T-helper 2 cell (primary cell): ENCODE results near the gene WDR59.
"Not testable (repeated sequence)": the region's sequence is repeated elsewhere in the genome, so short reads cannot be mapped to it uniquely, and the experiment has no call there.

Experiments
- DNase-seq, 5 experiments: peaks; one replicate each; pipeline versions ENCODE4 v3.0.0 to v3.0.0-alpha.2; 2012 to 2022

The WDR59 gene

GRCh38 chr16:74954763-74955162 is 30.2 kb downstream of the WDR59 start:
- no peak for DNase-seq

GRCh38 chr16:74951681-74952080 is 33.2 kb downstream of the WDR59 start:
- DNase-seq: no peak

GRCh38 chr16:74951206-74951605 is 33.7 kb downstream of the WDR59 start:
- DNase-seq: no peak

GRCh38 chr16:74950511-74950910 is 34.4 kb downstream of the WDR59 start:
- DNase-seq: no peak

GRCh38 chr16:74949309-74949708 is 35.6 kb downstream of the WDR59 start:
- DNase-seq: no peak

GRCh38 chr16:74944466-74944865 is 40.5 kb downstream of the WDR59 start:
- DNase-seq: no peak

- DNase-seq: no peak
These were observed 41.7 kb downstream of the WDR59 start for GRCh38 chr16:74942977-74943918.

GRCh38 chr16:74942566-74942965 is 42.4 kb downstream of the WDR59 start:
- DNase-seq: no peak

GRCh38 chr16:74939688-74940087 is 45.2 kb downstream of the WDR59 start:
- DNase-seq: no peak

- DNase-seq: peak in 1 of 5 experiments; percentile 83
These were observed 47.9 kb downstream of the WDR59 start for GRCh38 chr16:74936902-74937560.

GRCh38 chr16:74931445-74931844 is 53.5 kb downstream of the WDR59 start:
- DNase-seq: peak in 1 of 5 experiments; percentile 20

- no peak for DNase-seq
These were observed 55.3 kb downstream of the WDR59 start for GRCh38 chr16:74929636-74930035.

- DNase-seq: no peak
These were observed 58.1 kb downstream of the WDR59 start for GRCh38 chr16:74926805-74927204.

- DNase-seq: no peak
These were observed 61.0 kb downstream of the WDR59 start for GRCh38 chr16:74923766-74924460.

- no peak for DNase-seq
These were observed 62.5 kb downstream of the WDR59 start for GRCh38 chr16:74922150-74923138.

GRCh38 chr16:74921051-74921450 is 63.9 kb downstream of the WDR59 start:
- no peak for DNase-seq

- DNase-seq: no peak
These were observed 75.3 kb downstream of the WDR59 start for GRCh38 chr16:74909665-74910064.

GRCh38 chr16:74908759-74909158 is 76.2 kb downstream of the WDR59 start:
- not testable (repeated sequence) for DNase-seq

- DNase-seq: no peak
These were observed 80.8 kb downstream of the WDR59 start for GRCh38 chr16:74903901-74904678.

GRCh38 chr16:74903120-74903519 is 81.8 kb downstream of the WDR59 start:
- DNase-seq: no peak

GRCh38 chr16:74902161-74902560 is 82.8 kb downstream of the WDR59 start:
- DNase-seq: no peak
